SKM-1 (cell line): ENCODE results near the gene SERPINI1.
A peak's percentile ranks its signal among the peaks of the same experiment; 100 is the strongest.

Experiments used
- DNase-seq: peaks from one replicate; lab custom pipeline; 2025; ENCODE audit not compliant: unreplicated experiment; lab: John Stamatoyannopoulos, UW

Gene SERPINI1

GRCh38 chr3:167734498-167735232, 856 bp upstream of the SERPINI1 start, which contains the start of gene PDCD10:
TSS of gene PDCD10 (minus strand) at chr3:167734892. CDS start at chr3:167720157, 14,735 bp downstream.
- DNase-seq: peak; percentile 98

GRCh38 chr3:167736264-167736787, 805 bp downstream of the SERPINI1 start:
- DNase-seq: no peak

GRCh38 chr3:167736997-167737396, 1.5 kb downstream of the SERPINI1 start:
- DNase-seq: no peak

- DNase-seq: no peak
These were observed 2.5 kb downstream of the SERPINI1 start for GRCh38 chr3:167738037-167738436.

GRCh38 chr3:167739190-167739810, 3.8 kb downstream of the SERPINI1 start:
- no peak for DNase-seq

GRCh38 chr3:167740961-167741587, 5.6 kb downstream of the SERPINI1 start:
- DNase-seq: no peak

- no peak for DNase-seq
These were observed 6.8 kb downstream of the SERPINI1 start for GRCh38 chr3:167742338-167742737.

- DNase-seq: no peak
These were observed 8.3 kb downstream of the SERPINI1 start for GRCh38 chr3:167743799-167744198.

- DNase-seq: no peak
These were observed 13.7 kb downstream of the SERPINI1 start for GRCh38 chr3:167749209-167749608.

GRCh38 chr3:167749728-167750127, 14.2 kb downstream of the SERPINI1 start:
- DNase-seq: no peak

- DNase-seq: no peak
These were observed 14.9 kb downstream of the SERPINI1 start for GRCh38 chr3:167750272-167750971.

- no peak for DNase-seq
These were observed 18.5 kb downstream of the SERPINI1 start for GRCh38 chr3:167754049-167754448.

- DNase-seq: no peak
These were observed 25.8 kb downstream of the SERPINI1 start for GRCh38 chr3:167761302-167761701.

- no peak for DNase-seq
These were observed 26.8 kb downstream of the SERPINI1 start for GRCh38 chr3:167762296-167762695.

- no peak for DNase-seq
These were observed 37.5 kb downstream of the SERPINI1 start for GRCh38 chr3:167772992-167773391.

GRCh38 chr3:167773584-167773983, 38.1 kb downstream of the SERPINI1 start:
- no peak for DNase-seq

GRCh38 chr3:167776066-167776685, 40.7 kb downstream of the SERPINI1 start:
- no peak for DNase-seq

GRCh38 chr3:167777356-167777755, 41.8 kb downstream of the SERPINI1 start:
- DNase-seq: no peak

GRCh38 chr3:167780214-167780883, 44.8 kb downstream of the SERPINI1 start:
- no peak for DNase-seq

- DNase-seq: no peak
These were observed 48.3 kb downstream of the SERPINI1 start for GRCh38 chr3:167783781-167784180.
